Heart left ventricle (tissue), 16 donors: ENCODE results near the gene ZNF362. TPM values are rescaled to one million over a fixed set of nuclear protein-coding genes. Genes with fewer than 3 reads are reported as not detected.

ENCODE experiments used
- ATAC-seq, 4 donors: fragments of 200-7000 bp; cut with Tn5 transposase; one replicate each; pipeline ENCODE4 v1.9.1; 2020 to 2022; ENCODE audit warnings: moderate library complexity in 4 of 4, mild to moderate bottlenecking in 3 of 4, moderate number of reproducible peaks in 1 of 4
- DNase-seq, 5 donors: peaks; one replicate each; pipeline ENCODE4 v3.0.0-alpha.2; 2020
- H3K27ac ChIP-seq, 12 donors: fragments of 200-600 bp; sonication (generic) in 4 of 12; one replicate each; pipeline versions ENCODE4 v1.5.0 to v1.8.0; 2016 to 2022; ENCODE audit warnings: mild to moderate bottlenecking in 2 of 12
- H3K27me3 ChIP-seq, 9 donors: fragments of 200-600 bp; sonication (generic) in 2 of 9; one replicate each; pipeline versions ENCODE4 v1.5.1 to v1.8.0; 2016 to 2022; ENCODE audit warnings: mild to moderate bottlenecking in 3 of 9
- H3K36me3 ChIP-seq, 9 donors: fragments of 200-600 bp; sonication (generic) in 2 of 9; one replicate each; pipeline versions ENCODE4 v1.5.0 to v1.8.0; 2018 to 2022; ENCODE audit warnings: mild to moderate bottlenecking in 2 of 9
- H3K4me1 ChIP-seq, 12 donors: fragments of 200-600 bp; sonication (generic) in 4 of 12; one replicate each; pipeline versions ENCODE4 v1.5.0 to v1.8.0; 2016 to 2022; ENCODE audit warnings: mild to moderate bottlenecking in 3 of 12
- H3K4me3 ChIP-seq, 12 donors: fragments of 200-600 bp; sonication (generic) in 4 of 12; one replicate each; pipeline versions ENCODE4 v1.5.0 to v1.8.0; 2017 to 2022; ENCODE audit warnings: mild to moderate bottlenecking in 9 of 12, moderate library complexity in 4 of 12
- H3K9me3 ChIP-seq, 12 donors: fragments of 200-600 bp; sonication (generic) in 4 of 12; one replicate each; pipeline versions ENCODE4 v1.5.0 to v1.8.0; 2016 to 2022; ENCODE audit warnings: mild to moderate bottlenecking in 1 of 12
- CTCF ChIP-seq, 12 donors: fragments of 200-600 bp; sonication (generic) in 4 of 12; IDR thresholded peaks; one replicate each; pipeline versions ENCODE4 v1.5.0 to v1.8.0; 2018 to 2022; ENCODE audit warnings: antibody characterized with exemption in 12 of 12, mild to moderate bottlenecking in 5 of 12
- POLR2A ChIP-seq, 2 donors: fragments of 450-650 bp; IDR thresholded peaks; one replicate each; pipeline ENCODE4 v1.6.1; 2017; ENCODE audit warnings: antibody characterized with exemption in 2 of 2, mild to moderate bottlenecking in 2 of 2, moderate library complexity in 2 of 2
- WGBS, 4 donors: extraction: QIAGEN DNeasy Blood & Tissue Kit in 2 of 4; methylation state at CpG; one replicate each; pipeline versions ENCODE4 v1.1.5 to v1.1.7; 2013 to 2018; 5-methylcytosine and 5-hydroxymethylcytosine counted together
- intact Hi-C, 10 donors: fragments of 100-400 bp; cut with DNase I; formaldehyde crosslinking; loops; one replicate each; pipeline versions ENCODE4 v1.11.1 to v1.14.2; 2022
- polyA plus RNA-seq, 2 donors: library from polyadenylated mRNA; stranded (reverse); fragments of 200-250 nt; gene quantifications; one replicate each; pipeline ENCODE4 v1.2.3, GENCODE V29; 2013
- total RNA-seq, 9 donors: library from RNA; depleted of rRNA in 2 of 9; stranded (reverse); fragments of >200 nt in 2 of 9; fragmentation: NEBNext Ultra II Directional in 3 of 9; extraction: Animal tissue kit (Norgen Biotek cat#: 25700) in 3 of 9; gene quantifications; one replicate each; pipeline versions ENCODE4 v1.1.0 to v1.2.4, GENCODE V29; 2016 to 2023
- donor health status: ischemic (EF 13 %, LVEDD 7.1; RV severe dilation, severe dysfunction).
- donor health status: healthy with polysubstance abuse.
- donor health status: DM: no; HTN: yes; CAD: no.
- donor health status: DM: no; HTN: no; CAD: no.
- donor health status: ischemic (EF 25% LVEDD 6.9; RV normal size, moderate dysfunction).
- donor health status: ischemic (EF 25% LVEDD 5.7; RV mildly dilated, moderate dysfunction).
- donor health status: healthy.
- donor health status: DM: yes; HTN: yes; CAD: no.
- donor health status: ischemic (EF 35%, LVEDD 5.7; RV mildly dilated, moderate dysfunction).
- donor health status: nonischemic (EF 11% LVEDD 7.7; RV severe dilation, severe dysfunction).
- donor health status: DM: yes; HTN: yes; CAD: no.
- donor health status: PGD.
- donor health status: ischemic (EF 29% LVEDD 5.4; RV normal size, mild dysfunction).
- donor health status: nonischemic (EF 23%, LVEDD 6.1; RV moderate dilation, normal function).

ZNF362 gene
- total and polyA plus RNA-seq, 11 donors, result 11.1 to 39.7 (median 32.5) TPM

GRCh38 chr1:33322870-33323585 is 66.7 kb downstream of the ZNF362 start:
- H3K27ac ChIP-seq, result no peak overlapping the region
- intact Hi-C loops, result no loop called here
- DNase-seq, result no peak

GRCh38 chr1:33323663-33324477 is 67.6 kb downstream of the ZNF362 start:
- Histone ChIP-seq H3K4me1 (peaks cover 0 to 49% (median 31%) of the 10 kb centered on the region in 12 donors), H3K27ac (peak overlapping the region in 4 of 12 donors; percentile 1 to 39 (median 22)), H3K36me3 (peaks cover 0 to 77% (median 64%) of the 10 kb centered on the region in 9 donors), H3K27me3 (no peaks in the 10 kb centered on the region), H3K9me3 (no peaks in the 10 kb centered on the region), H3K4me3 (no peak overlapping the region)
- TF ChIP-seq POLR2A (IDR thresholded peaks at IDR 0.05), result no peak
- no peak for TF ChIP-seq CTCF (IDR thresholded peaks at IDR 0.05)
- no peak for ATAC-seq
- DNase-seq, result no peak
- WGBS, 4 donors, result 62 to 79% (median 73%) methylated on average over 14 of the region's 14 CpGs
- intact Hi-C loops, result no loop called here

More at GRCh38 chr1:33322870-33323585, 66.7 kb downstream of the ZNF362 start:
- Histone ChIP-seq H3K4me1 (peaks cover 0 to 41% (median 22%) of the 10 kb centered on the region in 12 donors), H3K36me3 (peaks cover 0 to 68% (median 56%) of the 10 kb centered on the region in 9 donors), H3K9me3 (no peaks in the 10 kb centered on the region), H3K27me3 (no peaks in the 10 kb centered on the region), H3K4me3 (no peak overlapping the region)
- no peak for TF ChIP-seq CTCF (IDR thresholded peaks at IDR 0.05)
- 71 to 82% (median 81%) methylated on average over 10 of the region's 10 CpGs for WGBS, 4 donors
- ATAC-seq, result no peak

GRCh38 chr1:33324677-33325575 is 68.6 kb downstream of the ZNF362 start:
- peaks cover 0 to 87% (median 75%) of the 10 kb centered on the region in 9 donors for H3K36me3 ChIP-seq
- no peak for DNase-seq
- 59 to 68% (median 65%) methylated on average over 20 to 22 of the region's 22 CpGs for WGBS, 4 donors
- H3K27ac ChIP-seq, result peak overlapping the region in 7 of 12 donors; percentile 1 to 73 (median 25)
- intact Hi-C loops, result no loop called here
- H3K27me3 ChIP-seq, result no peaks in the 10 kb centered on the region
- no peak for TF ChIP-seq POLR2A (IDR thresholded peaks at IDR 0.05)
- TF ChIP-seq CTCF (IDR thresholded peaks at IDR 0.05), result no peak
- no peaks in the 10 kb centered on the region for H3K9me3 ChIP-seq
- no peak overlapping the region for H3K4me3 ChIP-seq
- peaks cover 0 to 58% (median 33%) of the 10 kb centered on the region in 12 donors for H3K4me1 ChIP-seq
- ATAC-seq, result no peak
